ENCODE data around the gene FBXL22. TPM values are rescaled to one million over a fixed set of nuclear protein-coding genes. Genes with fewer than 3 reads are reported as not detected.

Gene FBXL22
- total RNA-seq, 8 experiments from 2014 or later = 0.75 to 3.8 (median 2.0) TPM

DNA sequence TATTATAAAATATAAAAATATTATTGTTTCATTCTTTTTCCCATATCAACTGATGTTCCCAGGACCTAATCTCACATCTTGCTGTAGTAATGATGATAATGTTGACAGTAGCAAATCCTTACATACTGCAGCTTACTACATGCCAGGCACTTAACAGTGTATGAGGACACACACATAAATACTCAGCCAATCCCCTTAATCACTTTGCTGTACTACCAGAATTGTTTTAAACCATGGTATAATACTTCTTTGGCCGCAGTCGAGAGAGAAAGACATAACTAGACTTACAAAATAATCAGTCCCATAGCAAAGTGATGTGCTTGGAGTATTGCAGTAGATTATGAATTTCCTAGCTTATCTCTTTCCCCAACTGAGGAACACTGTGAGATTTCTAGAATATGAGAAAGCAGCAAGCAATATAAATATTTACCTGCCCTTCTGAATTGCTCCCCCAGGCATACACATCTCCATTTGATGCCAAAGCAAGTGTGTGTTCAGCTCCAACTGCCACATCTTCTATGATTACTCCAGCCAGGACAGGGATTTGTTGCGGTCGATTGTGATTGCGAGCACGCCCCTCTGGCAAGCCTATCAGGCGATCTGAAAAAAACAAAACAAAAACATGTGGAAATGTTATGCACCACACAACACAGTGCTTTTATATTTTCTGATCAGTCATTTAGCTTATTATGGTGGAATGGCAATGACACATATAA, 33.0 kb downstream of the FBXL22 start:
- Histone ChIP-seq H3K4me3 (no peak overlapping the region), H3K27ac (no peak overlapping the region), H3K4me1 (replicated peaks in 1 of 2) (no peaks in the 10 kb centered on the region)
- in situ Hi-C loops (cut with MboI; ENCODE audit: low pct_unique_long_range_greater_than_20kb in 2 of 9, low sequenced_read_pairs in 9 of 9, unreplicated experiment in 9 of 9) = no loop called here
- ATAC-seq (replicated peaks in 6 of 8) = no peak
- WGBS, 10 experiments = 46 to 98% (median 90%) methylated on average over 2 to 7 of the region's 7 CpGs; no CpG with 5 or more reads in 1 of the 10 experiments

DNA sequence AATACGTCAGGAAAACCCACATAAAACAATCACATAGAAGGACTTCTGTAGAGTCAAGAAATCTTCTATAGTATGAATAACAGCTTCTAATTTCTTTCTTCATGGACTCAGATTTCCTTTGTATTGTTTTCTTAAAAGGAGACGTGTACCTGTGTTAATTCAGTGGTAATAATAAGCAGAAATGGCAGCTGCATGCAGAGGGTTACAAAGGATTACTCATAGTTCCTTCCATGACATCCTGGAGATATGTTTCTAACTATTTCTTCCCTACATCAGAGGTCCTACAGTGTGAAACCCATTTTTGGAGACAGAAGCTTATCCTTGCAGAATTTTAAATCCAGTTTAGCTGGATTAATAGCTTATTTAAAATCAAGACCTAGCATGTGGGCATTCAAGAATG, 36.1 kb downstream of the FBXL22 start:
- H3K4me1 ChIP-seq (replicated peaks in 1 of 2) = no peaks in the 10 kb centered on the region
- WGBS, 10 experiments = 57 to 100% (median 83%) methylated on average over 1 to 2 of the region's 2 CpGs; no CpG with 5 or more reads in 3 of the 10 experiments
- ATAC-seq (replicated peaks in 6 of 8) = no peak
- no peak overlapping the region for H3K27ac ChIP-seq
- no peak overlapping the region for H3K4me3 ChIP-seq
- in situ Hi-C loops (cut with MboI; ENCODE audit: low pct_unique_long_range_greater_than_20kb in 2 of 9, low sequenced_read_pairs in 9 of 9, unreplicated experiment in 9 of 9) = no loop called here

DNA sequence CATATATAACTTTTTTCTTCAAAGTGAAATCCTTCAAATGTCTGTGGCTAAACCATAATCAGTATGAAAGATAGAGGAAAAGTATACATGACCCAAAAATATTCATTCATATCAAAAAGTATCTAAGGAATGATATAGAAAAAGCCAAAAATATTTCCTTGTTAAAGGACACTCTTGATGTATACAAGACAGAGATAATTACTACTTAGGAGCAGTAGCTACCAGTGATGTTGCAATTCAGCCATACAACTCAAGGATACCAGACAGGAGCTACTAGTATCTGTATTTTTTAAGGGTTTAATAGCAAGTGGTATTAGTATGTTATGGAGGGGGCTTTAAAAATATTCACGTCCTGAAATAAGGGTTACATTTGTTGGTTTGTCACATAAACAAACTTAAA, 37.0 kb downstream of the FBXL22 start:
- WGBS, 10 experiments = 83 to 100% (median 91%) methylated on average over 1 of the region's 1 CpG; no CpG with 5 or more reads in 3 of the 10 experiments
- H3K4me3 ChIP-seq = no peak overlapping the region
- no peak overlapping the region for H3K27ac ChIP-seq
- H3K4me1 ChIP-seq (replicated peaks in 1 of 2) = no peaks in the 10 kb centered on the region
- ATAC-seq (replicated peaks in 6 of 8) = no peak
- in situ Hi-C loops (cut with MboI; ENCODE audit: low pct_unique_long_range_greater_than_20kb in 2 of 9, low sequenced_read_pairs in 9 of 9, unreplicated experiment in 9 of 9) = no loop called here

DNA sequence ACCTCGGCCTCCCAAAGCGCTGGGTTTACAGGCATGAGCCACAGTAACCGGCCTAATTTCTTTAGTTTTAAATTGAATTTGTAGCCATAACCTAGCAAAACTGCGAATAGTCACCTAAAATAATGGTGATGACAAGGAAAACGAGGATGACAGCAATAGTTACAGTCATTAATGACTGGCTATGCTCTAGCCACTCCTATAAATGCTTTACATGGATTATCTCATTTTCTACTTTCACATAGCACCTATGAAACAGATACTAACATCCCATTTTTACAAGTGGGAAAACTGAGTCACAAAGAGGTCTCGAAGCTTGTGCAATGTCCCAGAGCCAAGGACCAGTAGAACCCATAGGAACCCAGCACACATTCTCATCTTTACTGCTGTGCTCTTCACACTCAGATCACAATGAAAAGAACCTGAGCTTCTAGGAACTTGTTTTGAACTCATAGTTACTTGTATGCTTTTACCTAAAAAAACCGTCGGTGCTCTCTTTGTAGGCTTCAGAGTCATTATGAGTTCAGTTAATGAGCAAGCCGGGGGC, 39.4 kb downstream of the FBXL22 start:
- in situ Hi-C loops (cut with MboI; ENCODE audit: low pct_unique_long_range_greater_than_20kb in 2 of 9, low sequenced_read_pairs in 9 of 9, unreplicated experiment in 9 of 9) = no loop called here
- Histone ChIP-seq H3K4me1 (replicated peaks in 1 of 2) (no peaks in the 10 kb centered on the region), H3K27ac (no peak overlapping the region), H3K4me3 (no peak overlapping the region)
- WGBS, 10 experiments = 86 to 100% (median 97%) methylated on average over 2 to 9 of the region's 9 CpGs
- no peak for ATAC-seq (replicated peaks in 6 of 8)

DNA sequence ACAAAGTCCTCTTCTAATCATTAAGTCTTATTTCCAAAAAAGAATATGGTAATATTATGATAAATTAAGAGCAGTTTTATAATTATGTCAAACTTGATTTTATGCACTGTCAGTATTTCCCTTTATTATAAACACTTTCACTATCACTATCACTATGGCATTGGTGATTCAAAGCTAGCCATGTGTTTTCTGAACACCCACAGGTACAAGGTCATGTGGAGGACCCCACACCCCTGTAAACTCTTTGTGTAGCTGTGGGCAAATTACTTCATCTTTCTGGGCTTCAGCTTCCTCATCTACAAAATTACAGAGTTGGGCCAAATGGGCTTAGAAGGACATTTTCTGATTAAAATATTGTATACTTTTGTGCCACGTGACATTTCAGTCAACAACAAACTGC, 41.7 kb downstream of the FBXL22 start:
- no peak overlapping the region for H3K27ac ChIP-seq
- no peaks in the 10 kb centered on the region for H3K4me1 ChIP-seq (replicated peaks in 1 of 2)
- no peak for ATAC-seq (replicated peaks in 6 of 8)
- 83 to 100% (median 100%) methylated on average over 1 of the region's 1 CpG; no CpG with 5 or more reads in 3 of the 10 experiments for WGBS, 10 experiments
- no peak overlapping the region for H3K4me3 ChIP-seq
- in situ Hi-C loops (cut with MboI; ENCODE audit: low pct_unique_long_range_greater_than_20kb in 2 of 9, low sequenced_read_pairs in 9 of 9, unreplicated experiment in 9 of 9) = no loop called here

DNA sequence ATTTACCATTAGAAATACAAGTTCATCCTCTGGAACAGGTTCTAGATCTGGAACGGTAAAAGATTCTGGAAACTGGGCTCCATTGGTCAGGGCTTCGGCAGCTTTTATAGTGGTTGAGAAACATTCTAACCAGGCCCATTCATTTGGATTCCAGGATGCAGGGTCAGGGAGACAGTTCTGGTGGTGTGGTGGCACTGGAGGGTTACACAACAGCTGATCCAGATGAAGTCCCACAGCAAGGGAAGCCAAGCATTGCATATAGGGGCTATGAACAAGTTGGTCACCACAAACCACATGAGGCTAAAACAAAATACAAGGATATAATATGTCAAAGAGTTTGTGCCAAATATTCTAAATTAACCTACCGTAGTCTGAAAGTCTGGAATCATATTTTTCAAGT, 43.0 kb downstream of the FBXL22 start:
- Histone ChIP-seq H3K4me1 (replicated peaks in 1 of 2) (no peaks in the 10 kb centered on the region), H3K4me3 (no peak overlapping the region), H3K27ac (no peak overlapping the region)
- no peak for ATAC-seq (replicated peaks in 6 of 8)
- 82 to 100% (median 100%) methylated on average over 1 to 3 of the region's 3 CpGs; no CpG with 5 or more reads in 1 of the 10 experiments for WGBS, 10 experiments
- in situ Hi-C loops (cut with MboI; ENCODE audit: low pct_unique_long_range_greater_than_20kb in 2 of 9, low sequenced_read_pairs in 9 of 9, unreplicated experiment in 9 of 9) = no loop called here

Other genes with a start within 250 kb of the FBXL22 start
- gene CA12, start 215.5 kb upstream of the FBXL22 start, total RNA-seq = 10 to 100 TPM in 1 of 8 experiments, 1 to 10 TPM in 5, under 1 TPM in 2; 0.13 to 40.3 (median 2.8) TPM
- 10 to 100 TPM; 20.4 to 63.7 (median 47.1) TPM for gene USP3, start 92.8 kb upstream of the FBXL22 start, total RNA-seq
- 100 to 1,000 TPM in 1 of 8 experiments, 10 to 100 TPM in 7; 45.1 to 115 (median 85.4) TPM for gene HERC1, start 236.6 kb downstream of the FBXL22 start, total RNA-seq